SK-N-MC (cell line): ENCODE measurements around the gene DNAJC30.

ENCODE experiments used
- DNase-seq: peaks from one replicate; pipeline ENCODE4 v3.0.0-alpha.2; 2011; ENCODE audit warnings: low read depth, low spot score
- H3K27ac ChIP-seq: fragments of 200-600 bp; sonication (generic); 2 replicates; pipeline ENCODE4 v1.5.1; 2016; ENCODE audit warnings: mixed run types
- H3K36me3 ChIP-seq: fragments of 200-600 bp; sonication (generic); 2 replicates; pipeline ENCODE4 v1.6.1; 2017; ENCODE audit warnings: antibody characterized with exemption, low read length, mixed read lengths; ENCODE audit not compliant: insufficient read depth
- H3K4me3 ChIP-seq: fragments of 200-600 bp; sonication (generic); 2 replicates; pipeline ENCODE4 v1.5.1; 2016
- H3K9ac ChIP-seq: fragments of 200-600 bp; sonication (generic); 2 replicates; pipeline ENCODE4 v1.8.0; 2017; ENCODE audit warnings: mixed run types, mixed read lengths; ENCODE audit not compliant: insufficient read length
- H3K9me3 ChIP-seq: fragments of 200-600 bp; sonication (generic); 2 replicates; pipeline ENCODE4 v1.6.1; 2017; ENCODE audit warnings: low read depth, mild to moderate bottlenecking, antibody characterized with exemption, low read length, moderate library complexity, mixed read lengths
- EZH2 ChIP-seq: fragments of 200-600 bp; sonication (generic); IDR thresholded peaks from one replicate; pipeline ENCODE4 v1.6.1; 2017; ENCODE audit warnings: antibody characterized with exemption
- FOXP2 ChIP-seq: optimal IDR thresholded peaks from 2 replicates; pipeline ENCODE3; 2011; ENCODE audit warnings: mild to moderate bottlenecking, moderate library complexity; ENCODE audit not compliant: insufficient read depth; ENCODE audit errors: extremely low read length, control extremely low read depth
- POLR2AphosphoS5 ChIP-seq: IDR thresholded peaks from 2 replicates; pipeline ENCODE4 v1.6.1; 2012; ENCODE audit warnings: mild to moderate bottlenecking, low read depth, low read length, borderline replicate concordance

The DNAJC30 gene

DNA sequence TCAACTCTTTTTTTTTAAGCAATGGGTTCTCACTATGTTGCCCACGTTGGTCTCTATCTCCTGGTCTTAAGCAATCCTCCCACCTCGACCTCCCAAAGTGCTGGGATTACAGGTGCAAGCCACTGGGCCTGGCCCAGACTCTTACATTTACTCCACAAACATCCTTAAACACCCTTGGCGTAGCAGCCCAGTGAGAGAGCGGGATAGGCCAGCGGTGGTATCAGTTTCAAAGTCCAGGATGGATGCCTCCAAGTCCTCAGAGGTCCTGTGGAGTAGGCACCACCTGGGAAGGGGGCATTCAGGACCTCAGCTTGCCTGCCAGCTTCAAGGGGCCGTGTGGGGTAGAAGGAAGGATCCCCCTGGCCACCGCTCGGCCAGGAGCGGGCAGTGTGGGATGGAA is 33.7 kb downstream of the DNAJC30 start:
- Histone ChIP-seq H3K9me3 (no peaks in the 10 kb centered on the region), H3K9ac (no peak overlapping the region), H3K36me3 (no peaks in the 10 kb centered on the region), H3K4me3 (no peak overlapping the region), H3K27ac (no peak overlapping the region)
- no peak for DNase-seq
- no peak for TF ChIP-seq FOXP2
- no peak for TF ChIP-seq EZH2
- TF ChIP-seq POLR2AphosphoS5, result no peak

DNA sequence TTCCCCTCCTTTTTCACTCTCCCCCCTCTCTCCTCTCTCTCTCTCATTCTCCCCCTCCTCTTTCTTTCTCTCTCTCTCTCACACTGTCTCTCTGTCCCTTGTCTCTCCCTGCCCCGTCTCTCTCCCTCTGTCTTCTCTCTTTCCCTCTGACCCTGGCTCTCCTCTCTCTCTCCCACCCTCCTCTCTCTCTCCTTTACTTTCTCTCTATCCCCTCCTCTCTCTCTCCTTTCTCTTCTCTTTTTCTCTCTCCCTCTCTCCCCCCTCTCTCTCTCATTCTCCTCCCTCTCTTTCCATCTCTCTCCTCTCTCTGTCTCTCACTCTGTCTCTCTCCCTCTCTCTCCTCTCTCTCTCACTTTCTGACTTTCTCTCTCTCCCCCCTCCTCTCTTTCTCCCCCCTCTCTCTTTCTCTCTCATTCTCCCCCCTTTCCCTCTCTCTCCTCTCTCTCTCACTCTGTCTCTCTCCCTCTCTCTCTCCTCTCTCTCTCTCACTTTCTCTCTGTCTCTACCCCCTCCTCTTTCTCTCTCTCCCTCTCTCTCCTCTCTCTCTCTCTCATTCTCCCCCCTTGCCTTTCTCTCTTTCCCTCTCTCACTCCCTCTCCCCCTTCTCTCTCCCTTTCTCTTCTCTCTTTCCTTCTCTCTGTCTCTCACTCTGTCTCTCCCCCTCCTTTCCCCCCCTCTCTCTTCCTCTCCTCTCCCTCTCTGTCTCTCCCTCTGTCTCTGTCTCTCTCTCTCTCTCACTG is 34.5 kb downstream of the DNAJC30 start:
- no peak for TF ChIP-seq POLR2AphosphoS5
- TF ChIP-seq EZH2, result no peak
- TF ChIP-seq FOXP2, result no peak
- DNase-seq, result no peak
- H3K36me3 ChIP-seq, result no peaks in the 10 kb centered on the region
- H3K27ac ChIP-seq, result no peak overlapping the region
- peak overlapping the region; percentile 69; the same call in 1 of the 2 replicates for H3K4me3 ChIP-seq
- H3K9ac ChIP-seq, result no peak overlapping the region
- no peaks in the 10 kb centered on the region for H3K9me3 ChIP-seq

- Histone ChIP-seq H3K27ac (no peak overlapping the region), H3K9ac (peak overlapping the region; percentile 32), H3K4me3 (peak overlapping the region; percentile 69), H3K36me3 (no peaks in the 10 kb centered on the region), H3K9me3 (no peaks in the 10 kb centered on the region)
- TF ChIP-seq FOXP2, result no peak
- no peak for TF ChIP-seq POLR2AphosphoS5
- no peak for TF ChIP-seq EZH2
- DNase-seq, result no peak
These were observed 35.3 kb downstream of the DNAJC30 start for GRCh38 chr7:73647725-73648592.

DNA sequence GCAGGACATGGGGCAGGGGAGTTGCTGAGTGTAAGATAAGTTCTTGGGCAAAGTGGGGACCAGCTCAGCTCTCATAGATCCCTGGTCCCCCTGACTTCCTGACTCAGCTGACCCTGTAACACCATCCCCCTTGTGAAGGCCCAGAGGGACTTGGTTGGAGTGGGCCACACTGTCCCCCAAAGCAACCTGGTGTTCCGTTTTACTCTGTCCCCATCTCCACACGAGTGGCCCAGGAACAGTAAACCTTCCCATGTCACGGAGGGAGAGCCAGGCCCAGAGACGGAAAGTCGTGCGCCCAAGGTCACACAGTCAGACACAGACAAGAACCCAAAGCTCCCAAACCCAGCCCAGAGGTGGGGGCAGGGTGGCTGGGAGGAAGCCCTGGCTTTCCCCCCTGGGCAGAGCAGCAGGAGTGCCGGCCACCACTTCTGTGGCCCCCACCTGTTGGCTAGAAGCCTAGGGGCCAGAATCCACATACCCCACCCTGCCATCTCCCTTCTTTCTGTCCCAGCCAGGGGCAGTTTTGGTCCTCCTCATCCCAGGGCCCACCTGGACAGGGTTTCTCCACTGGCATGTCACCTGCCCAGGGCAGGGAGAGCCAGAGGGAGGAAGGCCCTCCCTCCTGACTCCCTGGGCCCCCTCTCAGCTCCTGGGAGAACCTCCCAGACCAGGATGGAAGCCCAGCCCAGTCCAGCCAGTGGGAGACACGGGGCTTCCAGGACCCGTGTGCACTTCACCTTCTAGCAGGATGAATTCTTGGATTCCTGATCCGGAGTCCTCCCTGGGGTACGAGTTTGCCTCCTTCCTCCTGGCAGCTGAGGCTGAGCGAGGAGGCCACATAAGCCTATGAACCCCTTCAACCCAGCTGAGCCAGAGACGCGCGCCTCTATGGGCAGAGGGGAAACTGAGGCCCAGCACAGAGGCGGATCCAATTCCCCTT is 36.2 kb downstream of the DNAJC30 start:
- Histone ChIP-seq H3K9me3 (no peaks in the 10 kb centered on the region), H3K9ac (no peak overlapping the region), H3K36me3 (no peaks in the 10 kb centered on the region), H3K4me3 (no peak overlapping the region), H3K27ac (no peak overlapping the region)
- DNase-seq, result no peak
- TF ChIP-seq EZH2, result no peak

DNA sequence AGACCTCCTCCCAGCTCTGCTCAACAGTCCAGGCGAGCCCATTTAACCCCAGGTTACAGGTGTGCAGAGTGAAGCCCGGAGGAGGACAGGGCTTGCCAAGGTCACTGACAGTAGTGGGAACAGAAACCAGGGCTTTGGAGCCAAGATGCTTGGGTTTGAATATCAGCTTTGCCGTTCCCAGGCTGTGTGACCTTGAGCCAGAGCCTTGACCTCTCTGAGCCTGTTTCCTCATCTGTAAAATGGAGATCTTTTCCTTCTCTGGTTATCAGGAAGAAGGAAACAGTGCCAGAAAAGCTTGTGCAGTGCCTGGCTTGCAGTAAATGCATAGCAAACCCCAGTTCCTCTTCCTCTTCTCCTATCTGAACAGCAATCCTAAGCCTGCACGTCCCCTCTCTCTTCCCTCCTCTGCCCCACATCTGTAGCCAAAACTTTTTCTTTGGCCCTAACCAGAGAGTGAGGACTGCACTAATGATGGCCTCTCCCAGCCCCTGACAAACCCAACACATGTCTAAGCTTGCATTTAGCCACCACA is 37.5 kb downstream of the DNAJC30 start:
- no peak for DNase-seq
- H3K4me3 ChIP-seq, result no peak overlapping the region
- TF ChIP-seq EZH2, result no peak
- TF ChIP-seq FOXP2, result no peak
- no peak for TF ChIP-seq POLR2AphosphoS5
- H3K9me3 ChIP-seq, result no peaks in the 10 kb centered on the region
- no peaks in the 10 kb centered on the region for H3K36me3 ChIP-seq
- no peak overlapping the region for H3K9ac ChIP-seq
- no peak overlapping the region for H3K27ac ChIP-seq

DNA sequence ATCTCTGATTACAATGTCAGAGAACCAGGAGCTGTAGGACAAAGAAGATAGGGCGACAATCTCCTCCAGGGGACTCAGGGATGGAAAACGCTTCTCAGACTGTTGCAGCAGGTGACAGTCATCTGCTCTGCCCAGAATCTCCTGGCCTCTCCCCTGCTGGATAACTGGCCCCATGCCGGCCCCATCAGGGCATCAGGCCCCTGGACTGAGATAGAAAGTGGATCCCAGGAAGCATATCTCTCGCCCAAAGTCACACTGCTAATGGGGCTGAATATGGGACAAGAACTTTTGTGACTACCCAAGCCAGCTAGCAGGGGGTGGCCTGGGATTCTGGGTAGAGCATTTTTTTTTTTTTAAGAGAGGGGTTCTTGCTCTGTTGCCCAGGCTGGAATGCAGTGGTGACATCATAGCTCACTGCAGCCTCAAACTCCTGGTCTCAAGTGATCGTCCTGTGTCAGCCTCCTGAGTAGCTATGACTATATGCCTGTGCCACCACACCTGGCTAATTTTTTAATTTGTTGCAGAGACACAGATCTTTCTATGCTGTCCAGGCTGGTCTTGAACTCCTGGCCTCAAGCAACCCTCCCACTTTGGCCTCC is 38.5 kb downstream of the DNAJC30 start:
- Histone ChIP-seq H3K9ac (no peak overlapping the region), H3K9me3 (no peaks in the 10 kb centered on the region), H3K27ac (no peak overlapping the region), H3K4me3 (no peak overlapping the region), H3K36me3 (no peaks in the 10 kb centered on the region)
- TF ChIP-seq FOXP2 (no peak), EZH2 (no peak), POLR2AphosphoS5 (no peak)
- DNase-seq, result no peak

DNA sequence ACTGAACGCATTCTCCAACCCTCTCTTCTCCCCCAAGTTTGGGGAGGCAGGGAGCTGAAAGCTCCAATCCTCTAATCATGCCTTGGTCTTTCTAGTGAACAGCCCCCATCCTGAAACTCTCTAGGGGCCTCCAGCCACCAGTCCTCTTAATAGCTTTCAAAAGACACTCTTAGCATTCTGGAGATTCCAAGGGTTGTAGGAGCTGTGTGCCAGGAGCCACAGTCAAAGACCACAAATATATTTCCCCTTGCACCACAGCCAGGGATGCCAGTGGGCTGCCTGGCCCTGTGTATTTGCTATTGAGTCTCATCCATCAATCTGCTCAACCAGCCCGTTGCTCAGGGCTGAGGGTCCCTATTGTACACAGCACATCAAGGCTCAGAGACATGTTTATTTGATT is 40.4 kb downstream of the DNAJC30 start:
- TF ChIP-seq POLR2AphosphoS5 (no peak), EZH2 (no peak), FOXP2 (no peak)
- Histone ChIP-seq H3K9me3 (no peaks in the 10 kb centered on the region), H3K27ac (no peak overlapping the region), H3K36me3 (no peaks in the 10 kb centered on the region), H3K9ac (no peak overlapping the region), H3K4me3 (no peak overlapping the region)
- no peak for DNase-seq
